HCT116 (cell line): ENCODE data around the gene TAF12. TPM values are rescaled to one million over a fixed set of nuclear protein-coding genes. Genes with fewer than 3 reads are reported as not detected.
A peak's percentile ranks its signal among the peaks of the same experiment; 100 is the strongest.

ENCODE experiments used
- ATAC-seq: fragments of 200-7000 bp; cut with Tn5 transposase; 2 replicates; pipeline ENCODE4 v1.9.1; 2020; ENCODE audit warnings: mild to moderate bottlenecking, moderate library complexity
- BruUV-seq: library from RNA; stranded (reverse); fragments of 400-500 nt; replicated peaks from 2 replicates; lab custom pipeline; 2021; lab: Mats Ljungman, UMichigan
- CTCF ChIA-PET: fragments of 300-600 bp; sonication (Branson Sonifier 250); formaldehyde crosslinking; loops from one replicate; lab custom pipeline; 2021; ENCODE audit warnings: antibody characterized with exemption; lab: Charles Lee
- POLR2A ChIA-PET: fragments of 300-600, 350-600 bp; sonication (Branson Sonifier 250); formaldehyde crosslinking; loops from one replicate; lab custom pipeline; 2021; ENCODE audit warnings: antibody characterized with exemption; lab: Charles Lee
- RAD21 ChIA-PET, 2 experiments: fragments of 300-600 bp; sonication (Branson Sonifier 250); formaldehyde crosslinking; loops; one replicate each; lab custom pipeline; 2023; ENCODE audit warnings: low total read pairs in 2 of 2; ENCODE audit not compliant: uncharacterized antibody in 2 of 2, unreplicated experiment in 2 of 2, low non-redundant PET in 1 of 2; lab: Charles Lee
- DNase-seq: peaks from one replicate; pipeline ENCODE4 v3.0.0-alpha.2; 2010; ENCODE audit warnings: low read depth, low spot score
- H2AFZ ChIP-seq: fragments of 200-600 bp; shearing (Covaris generic), sonication (generic); 2 replicates; pipeline ENCODE4 v1.6.1; 2017; ENCODE audit warnings: low read depth, mixed run types, mixed read lengths, antibody characterized with exemption, low read length; ENCODE audit not compliant: poor library complexity, severe bottlenecking
- H3K27ac ChIP-seq: 2 replicates; pipeline ENCODE4 v1.5.1; 2012; ENCODE audit warnings: low read depth, low read length
- H3K27me3 ChIP-seq: fragments of 200-600 bp; sonication (generic); 2 replicates; pipeline ENCODE4 v1.6.1; 2016; ENCODE audit warnings: mixed run types, low read length, mixed read lengths; ENCODE audit not compliant: insufficient read depth
- H3K36me3 ChIP-seq, 2 experiments: fragments of 200-500 bp in 1 of 2; fragments of 200-600 bp in 1 of 2; sonication (Bioruptor generic) in 1 of 2; sonication (generic) in 1 of 2; 2 replicates each; pipeline versions ENCODE4 v1.5.1 to v1.6.1; 2014 to 2016; ENCODE audit warnings: low read length in 2 of 2, inconsistent platforms in 1 of 2, mixed read lengths in 1 of 2, mixed run types in 1 of 2; ENCODE audit not compliant: insufficient read depth in 2 of 2, control insufficient read depth in 1 of 2
- H3K4me1 ChIP-seq, 2 experiments: fragments of 200-600 bp in 1 of 2; sonication (generic) in 1 of 2; 2 replicates each; pipeline versions ENCODE4 v1.5.1 to v1.6.1; 2012 to 2017; ENCODE audit warnings: low read length in 2 of 2, inconsistent platforms in 1 of 2, mild to moderate bottlenecking in 1 of 2, mixed read lengths in 1 of 2, mixed run types in 1 of 2, moderate library complexity in 1 of 2; ENCODE audit not compliant: insufficient read depth in 2 of 2, control insufficient read depth in 1 of 2
- H3K4me2 ChIP-seq: fragments of 200-600 bp; sonication (generic); 2 replicates; pipeline ENCODE4 v1.6.1; 2017; ENCODE audit warnings: mixed run types, low read length, mixed read lengths
- H3K4me3 ChIP-seq, 2 experiments: fragments of 200-600 bp in 1 of 2; sonication (generic) in 1 of 2; replicated peaks in 1 of 2; 2 replicates each; pipeline ENCODE4 v1.5.1; 2011 to 2016; ENCODE audit warnings: low read length in 2 of 2, control low read depth in 1 of 2, low read depth in 1 of 2, mild to moderate bottlenecking in 1 of 2, mixed read lengths in 1 of 2, mixed run types in 1 of 2
- H3K79me2 ChIP-seq: fragments of 200-600 bp; sonication (generic); 2 replicates; pipeline ENCODE4 v1.6.1; 2017; ENCODE audit warnings: mild to moderate bottlenecking, mixed run types, low read length, moderate library complexity, mixed read lengths; ENCODE audit not compliant: insufficient read depth
- H3K9ac ChIP-seq: fragments of 200-600 bp; sonication (generic); 2 replicates; pipeline ENCODE4 v1.6.1; 2016; ENCODE audit warnings: low read length, mixed read lengths
- H3K9me2 ChIP-seq: fragments of 200-600 bp; sonication (generic), shearing (Covaris generic); 2 replicates; pipeline ENCODE4 v1.6.1; 2017; ENCODE audit warnings: mixed run types, mild to moderate bottlenecking, moderate library complexity; ENCODE audit not compliant: insufficient read depth
- H3K9me3 ChIP-seq, 2 experiments: fragments of 200-500 bp in 1 of 2; fragments of 200-600 bp in 1 of 2; sonication (Bioruptor generic) in 1 of 2; sonication (generic) in 1 of 2; 2 replicates each; pipeline ENCODE4 v1.6.1; 2014 to 2017; ENCODE audit warnings: low read length in 2 of 2, mixed read lengths in 2 of 2, inconsistent platforms in 1 of 2, low read depth in 1 of 2, mild to moderate bottlenecking in 1 of 2, mixed run types in 1 of 2, moderate library complexity in 1 of 2; ENCODE audit not compliant: control insufficient read depth in 1 of 2, insufficient read depth in 1 of 2
- H4K20me1 ChIP-seq: fragments of 200-600 bp; sonication (generic), shearing (Covaris generic); 2 replicates; pipeline ENCODE4 v1.6.1; 2017; ENCODE audit warnings: mixed run types, mild to moderate bottlenecking, moderate library complexity; ENCODE audit not compliant: insufficient read depth
- CBX3 ChIP-seq: IDR thresholded peaks from 2 replicates; pipeline ENCODE4 v1.6.1; 2012; ENCODE audit warnings: low read depth
- CTCF ChIP-seq, 3 experiments: fragments of 200-600 bp in 1 of 3; sonication (generic) in 1 of 3; IDR thresholded peaks in 2 of 3; conservative IDR thresholded peaks in 1 of 3; 2 replicates each; pipeline ENCODE4 v1.5.1; 2012 to 2017; ENCODE audit warnings: low read depth in 2 of 3, low read length in 2 of 3, antibody characterized with exemption in 1 of 3, borderline replicate concordance in 1 of 3, control low read depth in 1 of 3, mild to moderate bottlenecking in 1 of 3, mixed read lengths in 1 of 3, mixed run types in 1 of 3, moderate library complexity in 1 of 3; ENCODE audit not compliant: insufficient read depth in 1 of 3
- JUND ChIP-seq: IDR thresholded peaks from 2 replicates; pipeline ENCODE4 v1.6.1; 2012
- POLR2AphosphoS5 ChIP-seq: IDR thresholded peaks from 2 replicates; pipeline ENCODE4 v1.6.1; 2011; ENCODE audit warnings: mild to moderate bottlenecking, low read depth, low read length, moderate library complexity
- RAD21 ChIP-seq: IDR thresholded peaks from 2 replicates; pipeline ENCODE4 v1.6.1; 2012; ENCODE audit warnings: low read depth, mild to moderate bottlenecking
- SRF ChIP-seq: IDR thresholded peaks from 2 replicates; pipeline ENCODE4 v1.6.1; 2012; ENCODE audit warnings: low read depth
- YY1 ChIP-seq: IDR thresholded peaks from 2 replicates; pipeline ENCODE4 v1.6.1; 2011; ENCODE audit warnings: low read length, low read depth, moderate library complexity, mild to moderate bottlenecking; ENCODE audit not compliant: insufficient replicate concordance; ENCODE audit errors: extremely low read depth
- ZBTB33 ChIP-seq: IDR thresholded peaks from 2 replicates; pipeline ENCODE4 v1.6.1; 2011; ENCODE audit warnings: mild to moderate bottlenecking, low read length, moderate library complexity; ENCODE audit not compliant: insufficient replicate concordance; ENCODE audit errors: extremely low read depth
- ZNF274 ChIP-seq: fragments of 200-500 bp; sonication (Bioruptor generic); IDR thresholded peaks from 2 replicates; pipeline ENCODE4 v1.6.1; 2014; ENCODE audit warnings: mild to moderate bottlenecking, low read depth, low read length, inconsistent platforms
- intact Hi-C: fragments of 100-400 bp; cut with micrococcal nuclease; formaldehyde crosslinking; loops from 2 replicates; pipeline ENCODE4 v1.10.0; 2022
- total RNA-seq: library from RNA; stranded (reverse); gene quantifications from one replicate; pipeline ENCODE4 v1.2.1, GENCODE V29; 2021; ENCODE audit not compliant: unreplicated experiment

Gene TAF12
- total RNA-seq, 1 experiment from 2014 or later: 39.0 TPM

GRCh38 chr1:28642056-28642846, 616 bp downstream of the TAF12 start:
- Histone ChIP-seq H3K4me2 (peak overlapping the region; percentile 78), H4K20me1 (no peaks in the 10 kb centered on the region), H3K9me3 (no peaks in the 10 kb centered on the region), H3K4me1 (peaks cover 18 to 35% of the 10 kb centered on the region in 2 experiments; a peak in 3 of 4 replicates), H3K9me2 (no peaks in the 10 kb centered on the region), H3K36me3 (no peaks in the 10 kb centered on the region; a peak in 1 of 4 replicates), H3K79me2 (peaks cover 36% of the 10 kb centered on the region), H3K27me3 (no peaks in the 10 kb centered on the region), H3K27ac (peak overlapping the region; percentile 97)
- RAD21 ChIA-PET: interaction anchor here in 1 of 2 experiments (1.0 kb wide), 1 partner anchor 235 kb away, joined by 6 read pairs; no protein-coding TSS in a partner anchor
- POLR2A ChIA-PET: interaction anchor here (0.9 to 1.5 kb wide), 8 partner anchors 14 to 243 kb away, joined by 3 to 9 read pairs (median 6); partner anchors contain the start of genes GMEB1 and YTHDF2
- TSS peak; percentile 73 for BruUV-seq
- intact Hi-C loops: no loop called here
- peak; percentile 41 for ATAC-seq
- TF ChIP-seq JUND (no peak), SRF (no peak), POLR2AphosphoS5 (no peak), CBX3 (no peak), ZNF274 (no peak), RAD21 (no peak), YY1 (no peak)
- TF ChIP-seq, all 23 proteins: peak for 0
- CTCF ChIA-PET: interaction anchor here (0.9 to 1.0 kb wide), 3 partner anchors 95 to 235 kb away, joined by 3 to 9 read pairs (median 4); partner anchors contain the start of gene YTHDF2
- Histone ChIP-seq H3K4me3 (peak overlapping the region; percentile 70 to 95), H2AFZ (no peak overlapping the region), H3K9ac (peak overlapping the region; percentile 95)
- no peak for DNase-seq

GRCh38 chr1:28640766-28641165, 2.1 kb downstream of the TAF12 start:
- CTCF ChIA-PET: interaction anchor here (0.6 to 2.0 kb wide), 5 partner anchors 9 to 276 kb away, joined by 3 to 14 read pairs (median 4); partner anchors contain the start of gene YTHDF2
- intact Hi-C loops: loop anchor here (2.0 kb wide), 1 partner anchor 236 kb away; no protein-coding TSS in a partner anchor
- POLR2A ChIA-PET: interaction anchor here (1.0 to 1.3 kb wide), 3 partner anchors 8 to 59 kb away, joined by 3 to 7 read pairs (median 3); partner anchors contain the start of gene RNU11

More at GRCh38 chr1:28640766-28641165, 2.1 kb downstream of the TAF12 start:
- Histone ChIP-seq H3K79me2 (peaks cover 48% of the 10 kb centered on the region), H3K9ac (no peak overlapping the region), H4K20me1 (no peaks in the 10 kb centered on the region), H3K9me2 (no peaks in the 10 kb centered on the region), H3K36me3 (no peaks in the 10 kb centered on the region; a peak in 1 of 4 replicates), H3K4me2 (peak overlapping the region; percentile 78; the same call in 1 of the 2 replicates), H3K27me3 (no peaks in the 10 kb centered on the region), H3K4me1 (peaks cover 16 to 33% of the 10 kb centered on the region in 2 experiments; a peak in 3 of 4 replicates), H2AFZ (no peak overlapping the region), H3K27ac (no peak overlapping the region; the same call in 1 of the 2 replicates), H3K9me3 (no peaks in the 10 kb centered on the region), H3K4me3 (no peak overlapping the region)
- RAD21 ChIA-PET: no interaction called here
- ATAC-seq: peak; percentile 43
- no TSS peak for BruUV-seq
- TF ChIP-seq CTCF (IDR thresholded peaks at IDR 0.05 in 2 of 3, conservative IDR thresholded peaks at IDR 0.05 in 1 of 3; ENCODE audit: borderline replicate concordance in 1 of 3, insufficient read depth in 1 of 3, low read depth in 2 of 3, low read length in 2 of 3): peak in 2 of 3 experiments; percentile 56 to 60; a peak in 4 of 6 replicates
- TF ChIP-seq ZBTB33: no peak
- peak; percentile 37 for DNase-seq
